ENCODE measurements around the gene MRRF.

GRCh38 chr9:122220673-122221182 is 44.0 kb upstream of the MRRF start:
- TF ChIP-seq CTCF (IDR thresholded peaks at IDR 0.05) = no peak
- no peak for TF ChIP-seq POLR2A (IDR thresholded peaks at IDR 0.05)

Measured in uterus (tissue), 2 donors.